HFFc6 (cell line): ENCODE data around the gene PCSK5. TPM values are rescaled to one million over a fixed set of nuclear protein-coding genes. Genes with fewer than 3 reads are reported as not detected.

Experiments
- DNase-seq: peaks from one replicate; pipeline ENCODE4 v3.0.0-alpha.2; 2018
- H3K27ac Mint-ChIP-seq: 2 replicates; pipeline ENCODE4 v1.8.0; 2020; ENCODE audit warnings: mild to moderate bottlenecking, mixed read lengths
- H3K27me3 Mint-ChIP-seq: 2 replicates; pipeline ENCODE4 v1.8.0; 2021; ENCODE audit warnings: mild to moderate bottlenecking, moderate library complexity, mixed read lengths; ENCODE audit not compliant: insufficient read depth
- H3K36me3 Mint-ChIP-seq: 2 replicates; pipeline ENCODE4 v1.8.0; 2021; ENCODE audit warnings: low read depth, mixed read lengths
- H3K4me1 Mint-ChIP-seq: 2 replicates; pipeline ENCODE4 v1.8.0; 2020; ENCODE audit warnings: low read depth, mixed read lengths
- H3K4me3 Mint-ChIP-seq: 2 replicates; pipeline ENCODE4 v1.8.0; 2020; ENCODE audit warnings: mild to moderate bottlenecking, moderate library complexity, mixed read lengths
- H3K9me3 Mint-ChIP-seq: 2 replicates; pipeline ENCODE4 v1.8.0; 2020; ENCODE audit warnings: mild to moderate bottlenecking, mixed read lengths
- CTCF ChIP-seq: fragments of 200-600 bp; sonication (generic); IDR thresholded peaks from 2 replicates; pipeline ENCODE4 v1.5.0; 2021; ENCODE audit warnings: antibody characterized with exemption, mild to moderate bottlenecking
- total RNA-seq, 6 experiments: library from RNA; stranded (reverse); fragmentation: NEBNext Ultra II Directional; extraction: Animal tissue kit (Norgen Biotek cat#: 25700); gene quantifications; 2 replicates in 1 of 6; 3 replicates in 5 of 6; pipeline ENCODE4 v1.2.3, GENCODE V29; 2021

PCSK5 gene
- total RNA-seq, 6 experiments from 2014 or later, result 0.18 to 0.36 (median 0.22) TPM

DNA sequence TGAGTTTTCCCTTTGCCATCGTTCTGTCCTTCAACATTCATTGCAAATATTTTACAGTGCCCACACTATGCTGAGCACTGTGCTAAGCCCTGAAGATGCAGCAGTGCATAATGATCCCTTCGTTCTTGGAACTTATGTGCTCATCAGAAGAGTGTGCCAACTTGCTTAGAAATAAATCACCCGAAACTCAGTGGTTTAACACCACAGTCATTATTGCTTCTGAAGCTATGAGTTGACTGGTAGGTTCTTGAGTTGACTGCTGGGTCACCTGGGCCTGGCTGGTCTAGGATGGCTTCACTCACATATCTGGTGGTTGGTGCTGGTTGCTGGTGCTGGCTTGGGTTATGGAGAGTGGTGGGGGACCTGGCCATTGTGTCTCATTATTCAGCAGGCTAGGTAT, 20.9 kb downstream of the PCSK5 start:
- no peak overlapping the region for H3K27ac Mint-ChIP-seq
- H3K4me3 Mint-ChIP-seq, result no peak overlapping the region
- TF ChIP-seq CTCF, result no peak
- no peaks in the 10 kb centered on the region for H3K4me1 Mint-ChIP-seq
- peaks cover 1% of the 10 kb centered on the region; the same call in 1 of the 2 replicates for H3K27me3 Mint-ChIP-seq
- DNase-seq, result no peak
- H3K9me3 Mint-ChIP-seq, result peaks cover 6% of the 10 kb centered on the region
- H3K36me3 Mint-ChIP-seq, result no peaks in the 10 kb centered on the region

DNA sequence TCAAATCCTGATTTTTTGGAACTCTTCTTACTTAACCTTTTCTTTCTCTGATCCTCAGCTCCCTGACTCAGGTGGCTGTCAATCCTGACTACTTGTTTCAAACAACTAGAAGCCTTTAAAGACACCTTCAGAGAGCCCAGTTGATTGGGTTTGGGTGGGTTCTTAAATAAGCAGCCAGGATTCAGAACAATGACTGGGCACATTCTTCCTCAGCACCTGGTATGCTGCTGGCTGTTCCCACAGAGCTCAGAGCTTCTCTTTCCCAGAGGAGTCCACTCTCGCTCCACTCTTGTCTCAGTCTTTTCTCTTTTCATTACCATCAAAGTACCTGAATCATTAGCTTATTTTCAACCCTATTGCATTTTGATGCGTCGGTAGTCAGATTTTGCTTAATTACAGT, 22.5 kb downstream of the PCSK5 start:
- Mint-ChIP-seq H3K36me3 (no peaks in the 10 kb centered on the region), H3K27ac (no peak overlapping the region), H3K9me3 (peaks cover 6% of the 10 kb centered on the region), H3K4me3 (no peak overlapping the region), H3K4me1 (no peaks in the 10 kb centered on the region), H3K27me3 (peaks cover 1% of the 10 kb centered on the region; the same call in 1 of the 2 replicates)
- no peak for DNase-seq
- no peak for TF ChIP-seq CTCF

DNA sequence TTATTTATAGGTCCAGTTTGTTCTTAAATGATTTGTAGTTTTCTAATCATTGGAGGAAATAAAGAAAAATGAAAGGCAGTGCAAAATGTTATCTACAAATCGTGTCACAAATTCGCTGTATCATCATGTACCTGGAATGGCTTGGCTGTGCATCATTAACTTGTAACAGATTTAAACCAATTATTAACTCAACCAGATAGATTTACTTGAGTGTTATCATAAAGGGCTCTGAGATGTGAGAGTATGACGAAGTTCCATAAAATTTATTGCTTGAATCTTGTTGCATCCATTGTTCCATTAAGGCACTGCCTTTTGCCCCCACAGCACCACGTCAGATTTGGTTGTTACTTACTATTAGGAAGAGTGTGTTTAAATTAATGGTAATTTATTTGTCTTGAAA, 23.5 kb downstream of the PCSK5 start:
- Mint-ChIP-seq H3K27ac (no peak overlapping the region), H3K36me3 (no peaks in the 10 kb centered on the region), H3K27me3 (no peaks in the 10 kb centered on the region; the same call in 1 of the 2 replicates), H3K4me1 (no peaks in the 10 kb centered on the region), H3K4me3 (no peak overlapping the region), H3K9me3 (peaks cover 6% of the 10 kb centered on the region; the same call in 1 of the 2 replicates)
- no peak for TF ChIP-seq CTCF
- no peak for DNase-seq

GRCh38 chr9:75914883-75915452, 24.5 kb downstream of the PCSK5 start:
- no peaks in the 10 kb centered on the region for H3K36me3 Mint-ChIP-seq
- peaks cover 6% of the 10 kb centered on the region; the same call in 1 of the 2 replicates for H3K9me3 Mint-ChIP-seq
- H3K4me1 Mint-ChIP-seq, result no peaks in the 10 kb centered on the region
- no peak overlapping the region for H3K27ac Mint-ChIP-seq
- H3K27me3 Mint-ChIP-seq, result no peaks in the 10 kb centered on the region; the same call in 1 of the 2 replicates
- DNase-seq, result no peak
- TF ChIP-seq CTCF, result no peak
- H3K4me3 Mint-ChIP-seq, result no peak overlapping the region

- H3K36me3 Mint-ChIP-seq, result no peaks in the 10 kb centered on the region
- no peaks in the 10 kb centered on the region for H3K4me1 Mint-ChIP-seq
- DNase-seq, result no peak
- H3K9me3 Mint-ChIP-seq, result no peaks in the 10 kb centered on the region; the same call in 1 of the 2 replicates
- no peak for TF ChIP-seq CTCF
- no peak overlapping the region for H3K4me3 Mint-ChIP-seq
- H3K27ac Mint-ChIP-seq, result no peak overlapping the region
- no peaks in the 10 kb centered on the region; the same call in 1 of the 2 replicates for H3K27me3 Mint-ChIP-seq
Observed at GRCh38 chr9:75918154-75918553, 27.7 kb downstream of the PCSK5 start.
